HG02973 (cell line): ENCODE measurements around the gene FRMPD2.

Experiments used
- ATAC-seq: cut with Tn5 transposase; IDR thresholded peaks from one replicate; pipeline ENCODE4 v1.9.1; 2021; ENCODE audit warnings: moderate library complexity; ENCODE audit not compliant: unreplicated experiment

The FRMPD2 gene, protein sequence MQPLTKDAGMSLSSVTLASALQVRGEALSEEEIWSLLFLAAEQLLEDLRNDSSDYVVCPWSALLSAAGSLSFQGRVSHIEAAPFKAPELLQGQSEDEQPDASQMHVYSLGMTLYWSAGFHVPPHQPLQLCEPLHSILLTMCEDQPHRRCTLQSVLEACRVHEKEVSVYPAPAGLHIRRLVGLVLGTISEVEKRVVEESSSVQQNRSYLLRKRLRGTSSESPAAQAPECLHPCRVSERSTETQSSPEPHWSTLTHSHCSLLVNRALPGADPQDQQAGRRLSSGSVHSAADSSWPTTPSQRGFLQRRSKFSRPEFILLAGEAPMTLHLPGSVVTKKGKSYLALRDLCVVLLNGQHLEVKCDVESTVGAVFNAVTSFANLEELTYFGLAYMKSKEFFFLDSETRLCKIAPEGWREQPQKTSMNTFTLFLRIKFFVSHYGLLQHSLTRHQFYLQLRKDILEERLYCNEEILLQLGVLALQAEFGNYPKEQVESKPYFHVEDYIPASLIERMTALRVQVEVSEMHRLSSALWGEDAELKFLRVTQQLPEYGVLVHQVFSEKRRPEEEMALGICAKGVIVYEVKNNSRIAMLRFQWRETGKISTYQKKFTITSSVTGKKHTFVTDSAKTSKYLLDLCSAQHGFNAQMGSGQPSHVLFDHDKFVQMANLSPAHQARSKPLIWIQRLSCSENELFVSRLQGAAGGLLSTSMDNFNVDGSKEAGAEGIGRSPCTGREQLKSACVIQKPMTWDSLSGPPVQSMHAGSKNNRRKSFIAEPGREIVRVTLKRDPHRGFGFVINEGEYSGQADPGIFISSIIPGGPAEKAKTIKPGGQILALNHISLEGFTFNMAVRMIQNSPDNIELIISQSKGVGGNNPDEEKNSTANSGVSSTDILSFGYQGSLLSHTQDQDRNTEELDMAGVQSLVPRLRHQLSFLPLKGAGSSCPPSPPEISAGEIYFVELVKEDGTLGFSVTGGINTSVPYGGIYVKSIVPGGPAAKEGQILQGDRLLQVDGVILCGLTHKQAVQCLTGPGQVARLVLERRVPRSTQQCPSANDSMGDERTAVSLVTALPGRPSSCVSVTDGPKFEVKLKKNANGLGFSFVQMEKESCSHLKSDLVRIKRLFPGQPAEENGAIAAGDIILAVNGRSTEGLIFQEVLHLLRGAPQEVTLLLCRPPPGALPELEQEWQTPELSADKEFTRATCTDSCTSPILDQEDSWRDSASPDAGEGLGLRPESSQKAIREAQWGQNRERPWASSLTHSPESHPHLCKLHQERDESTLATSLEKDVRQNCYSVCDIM (N-terminal part only)

GRCh38 chr10:48274636-48275035, at the start of gene FRMPD2:
Gene FRMPD2, minus strand, starts transcription at chr10:48274696. Its CDS starts 129 bp downstream, at chr10:48274567.
- ATAC-seq = no peak

DNA sequence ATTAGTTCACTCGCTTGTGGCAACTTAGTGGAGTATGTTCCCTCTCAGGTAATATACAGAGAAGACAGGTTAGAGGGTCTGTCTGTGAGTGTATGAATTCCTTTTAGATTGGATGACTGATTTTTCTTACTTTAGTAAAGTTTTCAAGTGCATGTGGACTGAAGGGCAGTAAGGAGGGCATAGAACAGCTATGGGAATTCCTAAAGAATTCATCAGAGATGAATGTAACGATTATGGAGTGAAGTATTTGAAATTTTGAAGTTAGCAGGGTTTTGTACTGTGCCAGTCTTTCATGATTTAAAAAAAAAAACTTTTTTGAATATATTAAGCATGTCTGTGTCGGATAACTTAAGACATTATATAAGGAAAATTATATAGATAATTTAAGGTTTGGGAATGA, 47.5 kb upstream of the FRMPD2 start:
- no peak for ATAC-seq

DNA sequence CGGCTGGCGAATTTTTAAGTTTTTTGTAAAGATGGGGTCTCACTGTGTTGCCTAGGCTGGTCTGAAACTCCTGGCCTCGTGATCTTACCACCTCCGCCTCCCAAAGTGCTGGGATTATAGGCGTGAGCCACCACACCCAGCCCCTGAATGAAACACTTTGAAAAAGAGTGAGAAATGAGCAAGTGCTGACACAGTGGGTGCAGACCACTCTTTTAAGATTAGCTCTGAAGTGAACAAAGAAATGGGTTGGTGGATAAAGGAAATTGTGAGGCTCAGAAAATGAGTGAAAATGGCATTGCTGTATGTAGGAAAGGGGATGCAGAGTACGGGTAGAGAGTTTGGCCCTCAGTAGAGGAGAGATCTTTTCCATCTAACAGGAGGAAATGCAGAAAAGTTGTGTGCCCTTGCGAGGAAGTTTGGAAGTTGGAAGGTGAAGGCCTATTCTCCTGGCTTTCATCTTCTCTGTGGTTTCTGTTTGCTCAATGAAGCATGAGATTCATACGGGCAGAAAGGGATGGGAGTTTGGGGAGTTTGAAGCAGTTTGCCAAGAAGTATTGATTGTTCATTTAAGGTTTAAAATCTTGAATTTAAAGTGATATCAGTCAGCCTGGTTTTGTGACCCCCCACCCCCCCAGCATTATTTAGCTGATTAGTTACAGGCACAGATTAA, 43.0 kb upstream of the FRMPD2 start:
- no peak for ATAC-seq

- no peak for ATAC-seq
Observed at GRCh38 chr10:48316236-48316635, 41.7 kb upstream of the FRMPD2 start.

GRCh38 chr10:48314107-48314506, 39.6 kb upstream of the FRMPD2 start:
- ATAC-seq = no peak

DNA sequence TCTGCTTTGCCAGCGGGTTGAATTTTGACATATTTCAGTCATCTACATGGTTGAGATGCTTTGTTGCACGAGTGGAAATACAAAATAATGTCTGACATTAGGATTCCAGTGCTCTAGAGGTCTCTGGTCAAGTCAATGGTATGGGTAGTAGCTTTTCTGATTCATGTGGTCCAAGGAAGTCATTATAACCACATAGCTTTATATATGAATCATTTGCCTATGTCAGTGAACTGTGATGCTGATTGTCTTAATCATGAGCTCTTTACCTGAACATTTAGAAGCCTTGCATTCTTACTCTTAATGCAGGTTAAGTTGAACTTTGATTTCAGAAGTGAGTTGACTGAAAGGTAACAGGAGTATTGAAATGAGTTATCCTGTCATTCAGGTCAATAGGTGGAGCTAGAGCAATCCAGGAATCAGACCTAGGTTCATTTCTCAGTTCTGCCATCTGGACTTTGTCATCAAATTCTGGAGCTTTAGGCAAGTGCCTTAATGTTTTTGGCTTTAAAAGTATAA, 35.3 kb upstream of the FRMPD2 start:
- no peak for ATAC-seq

- ATAC-seq = no peak
Observed at GRCh38 chr10:48307711-48308018, 33.2 kb upstream of the FRMPD2 start.

GRCh38 chr10:48306870-48307710, 32.6 kb upstream of the FRMPD2 start:
- ATAC-seq = peak; percentile 32

DNA sequence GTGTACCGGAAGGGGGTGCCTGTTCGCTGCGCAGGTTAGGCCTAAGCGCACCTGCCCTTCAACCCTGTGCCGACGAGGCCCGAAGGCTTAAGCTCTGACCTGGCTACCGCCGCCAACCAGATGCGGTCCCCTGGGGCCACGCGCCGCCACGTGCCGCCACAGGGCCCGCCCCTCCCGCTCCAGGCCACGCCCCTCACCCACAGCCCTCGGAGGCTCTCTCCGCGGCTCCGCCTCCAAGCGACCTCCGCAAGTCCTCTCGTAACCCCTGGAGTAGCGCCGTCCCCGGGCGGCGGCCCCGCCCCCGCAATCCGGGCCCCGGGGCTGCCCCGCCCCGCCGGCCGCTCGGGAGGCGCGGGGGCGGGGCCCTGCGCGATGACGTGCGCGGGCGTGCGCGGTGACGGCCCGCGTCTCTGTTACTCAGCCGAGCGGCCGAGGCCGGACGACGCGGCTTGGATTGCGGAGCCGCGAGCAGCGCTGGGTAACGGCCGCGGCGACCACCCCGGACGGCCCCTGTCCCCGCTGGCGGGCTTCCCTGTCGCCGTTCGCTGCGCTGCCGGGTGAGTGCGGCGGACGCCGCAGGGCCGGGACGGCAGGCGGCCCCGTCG, 31.9 kb upstream of the FRMPD2 start, which contains the start of gene MAPK8:
Gene MAPK8, plus strand, starts transcription at position 413 of the 605 bp plus-strand sequence. CDS start 94,984 bp downstream, outside the sequence.
- peak; percentile 84 for ATAC-seq

GRCh38 chr10:48305905-48306264, 31.4 kb upstream of the FRMPD2 start:
- ATAC-seq = no peak

DNA sequence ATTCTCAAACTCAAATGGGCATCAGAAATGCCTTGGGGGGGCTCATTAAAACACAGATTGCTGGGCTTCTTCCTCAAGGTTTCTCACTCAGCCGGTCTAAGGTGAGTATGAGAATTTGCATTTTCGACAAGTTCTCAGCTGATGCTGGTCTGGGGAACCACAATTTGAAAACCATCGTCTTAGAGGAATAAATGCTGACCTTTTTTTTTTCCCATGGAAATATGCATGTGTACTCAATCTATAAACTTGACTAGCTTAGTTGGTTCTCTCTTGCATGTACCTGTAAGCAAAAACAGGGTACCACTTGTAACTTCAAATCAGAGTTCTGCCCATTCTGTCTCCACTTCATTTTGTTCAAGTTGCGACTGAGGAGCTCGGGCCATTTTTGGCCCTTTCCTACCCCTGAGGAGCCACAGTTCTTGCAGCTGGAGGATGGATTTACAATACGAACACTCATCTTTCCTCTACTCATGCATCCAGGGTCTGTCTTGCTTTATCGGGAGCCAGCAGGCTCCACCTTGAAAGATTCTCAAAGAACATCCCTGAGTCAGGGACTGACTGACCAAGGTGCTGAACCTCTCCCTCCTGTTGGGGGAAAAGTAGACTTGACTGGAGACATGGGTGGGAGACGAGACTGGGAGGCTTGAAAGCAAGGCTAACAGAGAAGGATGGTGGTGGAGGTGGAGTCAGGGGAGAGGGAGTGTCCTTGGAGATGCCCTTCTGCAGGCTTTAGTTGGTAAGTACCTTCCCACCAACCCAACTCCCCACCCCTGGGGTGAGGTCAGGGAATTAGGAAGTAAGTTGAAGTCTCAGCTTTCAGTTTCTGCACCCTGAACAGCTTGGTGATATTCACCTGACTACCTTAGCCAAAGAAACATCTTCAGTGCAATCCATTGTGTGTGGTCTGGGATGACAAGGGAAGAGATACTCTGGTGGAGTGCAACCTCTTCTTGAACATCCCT, 28.3 kb upstream of the FRMPD2 start:
- no peak for ATAC-seq

- no peak for ATAC-seq
Observed at GRCh38 chr10:48300556-48300955, 26.1 kb upstream of the FRMPD2 start.

DNA sequence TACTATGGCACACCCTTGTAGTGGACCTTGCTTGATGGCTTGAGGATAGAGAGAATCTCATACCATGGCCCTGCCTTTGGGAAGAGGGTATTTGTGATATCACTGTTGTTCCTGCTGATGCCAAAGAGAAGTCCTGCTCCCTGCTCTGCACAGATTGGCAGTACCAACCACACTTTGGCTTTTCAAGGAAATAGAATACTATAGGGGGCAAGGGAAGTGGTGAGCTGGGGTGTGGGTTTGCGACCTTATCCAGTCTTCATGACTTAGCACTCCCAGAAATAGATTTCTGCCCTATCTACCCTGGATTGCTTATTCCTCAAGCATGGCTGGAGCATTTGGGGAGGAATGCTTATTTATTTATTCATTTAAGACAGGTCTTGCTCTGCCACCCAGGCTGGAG, 25.2 kb upstream of the FRMPD2 start:
- ATAC-seq = no peak

DNA sequence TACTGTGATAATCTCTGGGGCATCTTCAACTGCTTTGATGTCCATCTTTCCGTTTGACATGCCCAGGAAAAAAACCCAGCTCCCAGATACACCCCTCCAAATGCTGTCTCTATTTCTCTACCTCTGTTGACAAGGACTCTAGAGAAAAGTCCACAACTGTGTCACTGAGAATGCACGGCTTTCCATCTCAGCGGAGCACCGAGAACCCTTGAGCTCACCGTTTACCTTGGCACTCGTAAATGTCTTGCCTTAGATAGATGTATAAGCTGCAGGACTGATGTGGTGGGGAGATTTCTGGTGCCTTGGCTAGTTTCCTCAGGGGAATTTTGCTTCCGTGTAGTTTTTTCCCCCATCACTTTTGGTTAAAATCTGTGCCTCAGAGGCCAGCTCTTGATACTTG, 24.6 kb upstream of the FRMPD2 start:
- no peak for ATAC-seq

GRCh38 chr10:48296576-48297098, 22.1 kb upstream of the FRMPD2 start:
- ATAC-seq = no peak

DNA sequence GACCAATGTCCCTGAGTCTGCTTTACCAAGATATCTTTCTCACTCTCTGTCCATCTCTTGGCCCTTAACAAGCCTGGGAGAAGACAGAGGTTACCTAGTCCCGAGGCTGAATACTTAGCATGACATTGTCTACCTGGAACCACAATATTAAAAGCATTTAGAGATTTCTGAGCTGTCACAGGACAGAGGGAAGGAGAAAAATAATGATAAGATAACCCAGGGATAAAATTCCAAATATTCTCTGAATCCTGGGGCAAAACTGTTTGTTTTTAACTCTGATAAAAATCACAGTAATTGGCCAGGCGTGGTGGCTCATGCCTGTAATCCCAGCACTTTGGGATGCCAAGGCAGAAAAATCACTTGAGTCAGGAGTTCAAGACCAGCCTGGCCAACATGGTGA, 19.9 kb upstream of the FRMPD2 start:
- ATAC-seq = no peak

GRCh38 chr10:48292616-48293015, 18.1 kb upstream of the FRMPD2 start:
- ATAC-seq = no peak

- ATAC-seq = no peak
Observed at GRCh38 chr10:48291190-48291589, 16.7 kb upstream of the FRMPD2 start.
